K562 (cell line): ENCODE data around the gene MBD5. TPM values are rescaled to one million over a fixed set of nuclear protein-coding genes. Genes with fewer than 3 reads are reported as not detected.

ENCODE experiments used
- ATAC-seq: fragments of 200-7000 bp; cut with Tn5 transposase; 3 replicates; pipeline ENCODE4 v1.9.1; 2020; ENCODE audit warnings: moderate library complexity
- BruUV-seq: library from RNA; stranded (reverse); fragments of 400-500 nt; replicated peaks from 2 replicates; lab custom pipeline; 2021; lab: Mats Ljungman, UMichigan
- CTCF ChIA-PET: fragments of 300-600 bp; formaldehyde crosslinking; extraction: SDS; loops from one replicate; lab custom pipeline; 2021; ENCODE audit warnings: low intra/inter-chr PET ratio; lab: Yijun Ruan, JAX
- POLR2A ChIA-PET: fragments of 300-600, 350-650 bp; sonication (Branson Sonifier 250); formaldehyde crosslinking; extraction: SDS; loops from one replicate; lab custom pipeline; 2021; ENCODE audit warnings: antibody characterized with exemption, inconsistent platforms; lab: Yijun Ruan, JAX
- DNase-seq, 4 experiments: peaks; one replicate each; pipeline versions ENCODE4 v3.0.0 to v3.0.0-alpha.2; 2011 to 2018; ENCODE audit warnings: low spot score in 3 of 4, mixed read lengths in 3 of 4; ENCODE audit errors: extremely low read depth in 1 of 4
- FAIRE-seq: peaks from 2 replicates; lab custom pipeline; 2011; peaks lifted over from hg19 to GRCh38; lab: Jason Lieb, UNC
- H2AFZ ChIP-seq: 2 replicates; pipeline ENCODE4 v1.6.0; 2011; ENCODE audit warnings: low read depth, low read length, control low read depth, inconsistent platforms
- H3K27ac ChIP-seq: fragments of 200-600 bp; 3 replicates; pipeline ENCODE4 v1.8.0; 2011; ENCODE audit warnings: low read depth, mild to moderate bottlenecking, control low read depth, inconsistent platforms, low read length, moderate library complexity, mixed read lengths; ENCODE audit errors: extremely low read depth
- H3K27me3 ChIP-seq, 2 experiments: fragments of 300-600 bp in 1 of 2; 2 replicates in 1 of 2; 3 replicates in 1 of 2; pipeline versions ENCODE4 v1.6.0 to v1.8.0; 2011; ENCODE audit warnings: inconsistent platforms in 2 of 2, low read length in 2 of 2, mild to moderate bottlenecking in 1 of 2, mixed read lengths in 1 of 2, moderate library complexity in 1 of 2; ENCODE audit not compliant: control insufficient read depth in 2 of 2, insufficient read depth in 2 of 2
- H3K36me3 ChIP-seq: fragments of 300-600 bp; 3 replicates; pipeline ENCODE4 v1.8.0; 2011; ENCODE audit warnings: mild to moderate bottlenecking, low read length, inconsistent platforms; ENCODE audit not compliant: control insufficient read depth, insufficient read depth
- H3K4me1 ChIP-seq, 2 experiments: fragments of 200-600 bp in 1 of 2; replicated peaks in 1 of 2; 2 replicates in 1 of 2; 3 replicates in 1 of 2; pipeline versions ENCODE4 v1.5.1 to v1.8.0; 2011; ENCODE audit warnings: inconsistent platforms in 2 of 2, low read length in 2 of 2, mild to moderate bottlenecking in 1 of 2, mixed read lengths in 1 of 2, moderate library complexity in 1 of 2; ENCODE audit not compliant: control insufficient read depth in 2 of 2, insufficient read depth in 2 of 2
- H3K4me2 ChIP-seq: 2 replicates; pipeline ENCODE4 v1.6.1; 2011; ENCODE audit warnings: low read length, control low read depth, inconsistent platforms, mixed read lengths; ENCODE audit not compliant: insufficient read depth
- H3K4me3 ChIP-seq: fragments of 200-600 bp; sonication (generic), shearing (Covaris generic); 2 replicates; pipeline ENCODE4 v1.5.1; 2016; ENCODE audit warnings: control low read depth, inconsistent platforms
- H3K79me2 ChIP-seq: fragments of 200-600 bp; 3 replicates; pipeline ENCODE4 v1.8.0; 2011; ENCODE audit warnings: low read length, inconsistent platforms; ENCODE audit not compliant: control insufficient read depth, insufficient read depth
- H3K9ac ChIP-seq, 2 experiments: 2 replicates each; pipeline versions ENCODE4 v1.6.0 to v1.6.1; 2011; ENCODE audit warnings: low read depth in 2 of 2, low read length in 2 of 2, control low read depth in 1 of 2, inconsistent platforms in 1 of 2, mild to moderate bottlenecking in 1 of 2, mixed read lengths in 1 of 2; ENCODE audit not compliant: insufficient read depth in 1 of 2
- H3K9me1 ChIP-seq: one replicate; pipeline ENCODE4 v1.6.0; 2011; ENCODE audit warnings: inconsistent platforms, mild to moderate bottlenecking, low read length, moderate library complexity; ENCODE audit not compliant: control insufficient read depth, insufficient read depth
- H3K9me3 ChIP-seq: replicated peaks from 2 replicates; pipeline ENCODE4 v1.5.1; 2011; ENCODE audit warnings: low read depth, low read length, inconsistent platforms; ENCODE audit not compliant: control insufficient read depth, insufficient read depth
- H4K20me1 ChIP-seq: replicated peaks from 2 replicates; pipeline ENCODE4 v1.6.1; 2011; ENCODE audit warnings: low read length, inconsistent platforms, mixed read lengths; ENCODE audit not compliant: control insufficient read depth, insufficient read depth
- KDM4B ChIP-seq, 2 experiments: fragments of 450-650 bp in 1 of 2; sonication (generic) in 1 of 2; IDR thresholded peaks; 2 replicates each; pipeline ENCODE4 v1.6.1; 2016 to 2017; ENCODE audit warnings: borderline replicate concordance in 2 of 2, antibody characterized with exemption in 1 of 2, low read depth in 1 of 2, mild to moderate bottlenecking in 1 of 2
- MBD1 ChIP-seq: fragments of 250-450 bp; sonication (Bioruptor Pico); IDR thresholded peaks from 2 replicates; pipeline ENCODE4 v1.8.0; 2022; ENCODE audit warnings: inconsistent platforms
- NUFIP1 ChIP-seq: fragments of 450-650 bp; IDR thresholded peaks from 2 replicates; pipeline ENCODE4 v1.6.1; 2018; ENCODE audit not compliant: partially characterized antibody
- PHF8 ChIP-seq: fragments of 200-600 bp; sonication (generic); IDR thresholded peaks from 2 replicates; pipeline ENCODE4 v1.6.1; 2012; ENCODE audit warnings: mixed run types, mild to moderate bottlenecking, inconsistent platforms, low read length, moderate library complexity, borderline replicate concordance
- ZMIZ1 ChIP-seq, 2 experiments: fragments of 150-350 bp in 1 of 2; IDR thresholded peaks; 2 replicates each; pipeline ENCODE4 v1.6.1; 2012 to 2016; ENCODE audit warnings: low read depth in 2 of 2, low read length in 2 of 2, mild to moderate bottlenecking in 1 of 2, moderate library complexity in 1 of 2
- ZNF263 ChIP-seq: sonication (generic); formaldehyde crosslinking; IDR thresholded peaks from 2 replicates; pipeline ENCODE4 v1.8.0; 2022; ENCODE audit warnings: mild to moderate bottlenecking, missing genetic modification reagents, borderline replicate concordance
- WGBS: fragments of 100-300 bp; shearing (Covaris generic); methylation state at CpG from one replicate; pipeline ENCODE4 v1.1.6; 2016; ENCODE audit warnings: low coverage, mixed read lengths; ENCODE audit not compliant: insufficient coverage; ENCODE audit errors: missing lambda C conversion rate; 5-methylcytosine and 5-hydroxymethylcytosine counted together
- in situ Hi-C: fragments of 300-500 bp; cut with MboI; formaldehyde crosslinking; loops from 4 replicates; pipeline ENCODE4 v1.15.0; 2018; ENCODE audit warnings: inconsistent platforms, mixed read lengths
- intact Hi-C: fragments of 100-400 bp; cut with micrococcal nuclease; formaldehyde crosslinking; loops from 2 replicates; pipeline ENCODE4 v1.14.2; 2022
- polyA plus RNA-seq, 8 experiments: library from polyadenylated mRNA; depleted of rRNA in 4 of 8; stranded (reverse) in 5 of 8; unstranded in 3 of 8; fragments of >200 nt; fragmentation: Nextera tagmentation in 2 of 8; fragmentation: Illumina TruSeq in 1 of 8; extraction: Ambion mirVana in 2 of 8; extraction: Trizol in 1 of 8; gene quantifications; 2 replicates each; pipeline versions ENCODE4 v1.2.1 to v1.2.3, GENCODE V29; 2011 to 2014; ENCODE audit warnings: inconsistent platforms in 1 of 8, missing spikeins in 1 of 8
- total RNA-seq, 7 experiments: library from RNA; depleted of rRNA in 6 of 7; stranded (reverse); fragments of >200 nt in 6 of 7; fragmentation: Illumina TruSeq in 2 of 7; extraction: Trizol in 2 of 7; gene quantifications; 2 replicates each; pipeline versions ENCODE4 v1.2.1 to v1.2.3, GENCODE V29; 2011 to 2021; ENCODE audit warnings: low replicate concordance in 1 of 7

The MBD5 gene
- total and polyA plus RNA-seq, 9 of the 15 experiments (the other 6 are each of a cell fraction or from before 2014, with no cell fraction given) = 3.4 to 14.5 (median 9.0) TPM

- TF ChIP-seq PHF8 = no peak
- no peak for TF ChIP-seq ZMIZ1 (IDR thresholded peaks at IDR 0.05; ENCODE audit: low read depth in 2 of 2, low read length in 2 of 2)
Measured at GRCh38 chr2:148541792-148542191, 520.9 kb downstream of the MBD5 start (continued).

GRCh38 chr2:148542614-148543013, 521.7 kb downstream of the MBD5 start:
- H3K36me3 ChIP-seq = no peaks in the 10 kb centered on the region
- H3K4me2 ChIP-seq = peak overlapping the region; percentile 61
- no peaks in the 10 kb centered on the region for H3K79me2 ChIP-seq
- H3K4me1 ChIP-seq = peaks cover 5 to 27% of the 10 kb centered on the region in 2 experiments; a peak in 4 of 5 replicates
- FAIRE-seq (no peak), ATAC-seq (peak; percentile 16), DNase-seq (no peak)
- WGBS = 8% methylated on average over 6 of the region's 6 CpGs
- no peaks in the 10 kb centered on the region for H3K9me1 ChIP-seq
- H3K27ac ChIP-seq = peak overlapping the region; percentile 72; the same call in 2 of the 3 replicates
- peaks cover 0 to 12% of the 10 kb centered on the region in 2 experiments; a peak in 2 of 5 replicates for H3K27me3 ChIP-seq
- in situ Hi-C loops = no loop called here
- H3K9me3 ChIP-seq = no peaks in the 10 kb centered on the region
- BruUV-seq = no TSS peak
- ChIA-PET CTCF (no interaction called here), POLR2A (interaction anchor here (1.3 to 1.5 kb wide), 2 partner anchors 9 to 11 kb away, joined by 5 to 11 read pairs; no protein-coding TSS in a partner anchor)
- H3K9ac ChIP-seq = 0 out of 4 replicates have a peak overlapping the region, but pooled peaks of 1 of the 2 experiments have one; percentile 43
- H3K4me3 ChIP-seq = no peak overlapping the region
- peak overlapping the region; percentile 54; the same call in 1 of the 2 replicates for H2AFZ ChIP-seq
- intact Hi-C loops = no loop called here
- peaks cover 3% of the 10 kb centered on the region; the same call in 1 of the 2 replicates for H4K20me1 ChIP-seq
- TF ChIP-seq ZMIZ1 (IDR thresholded peaks at IDR 0.05; ENCODE audit: low read depth in 2 of 2, low read length in 2 of 2) (no peak), NUFIP1 (no peak), MBD1 (CRISPR knock-in tag) (no peak), ZNF263 (CRISPR knock-in tag) (no peak), KDM4B (IDR thresholded peaks at IDR 0.05; ENCODE audit: borderline replicate concordance in 2 of 2, low read depth in 1 of 2) (no peak)
